GM13977 (cell line): ENCODE data around the gene ANKRD17.

ENCODE experiments used
- DNase-seq: peaks from one replicate; pipeline ENCODE4 v3.0.0; 2012; ENCODE audit warnings: low spot score
- CTCF ChIP-seq: IDR thresholded peaks from 2 replicates; pipeline ENCODE4 v1.5.1; 2012; ENCODE audit warnings: mild to moderate bottlenecking, control low read depth; ENCODE audit not compliant: insufficient read depth; ENCODE audit errors: extremely low read depth, missing control alignments
- in situ Hi-C: fragments of 300-500 bp; cut with MboI; formaldehyde crosslinking; loops from one replicate; pipeline ENCODE4 v1.12.0; 2022; ENCODE audit warnings: low sequenced_read_pairs, low pct_unique_long_range_greater_than_20kb, mixed read lengths, inconsistent platforms; ENCODE audit not compliant: unreplicated experiment

ANKRD17 gene

GRCh38 chr4:73092868-73093267 is 165.7 kb downstream of the ANKRD17 start:
- no peak for DNase-seq
- TF ChIP-seq CTCF, result no peak
- in situ Hi-C loops, result no loop called here

GRCh38 chr4:73090738-73091137 is 167.9 kb downstream of the ANKRD17 start:
- no peak for TF ChIP-seq CTCF
- in situ Hi-C loops, result no loop called here

GRCh38 chr4:73087871-73088270 is 170.7 kb downstream of the ANKRD17 start:
- in situ Hi-C loops, result no loop called here
- no peak for TF ChIP-seq CTCF
- DNase-seq, result no peak

More at GRCh38 chr4:73090738-73091137, 167.9 kb downstream of the ANKRD17 start:
- DNase-seq, result no peak

- no peak for DNase-seq
- in situ Hi-C loops, result no loop called here
- no peak for TF ChIP-seq CTCF
These were observed 172.3 kb downstream of the ANKRD17 start for GRCh38 chr4:73086095-73086868.

- no peak for DNase-seq
- no peak for TF ChIP-seq CTCF
- in situ Hi-C loops, result no loop called here
These were observed 177.8 kb downstream of the ANKRD17 start for GRCh38 chr4:73080789-73081188.

GRCh38 chr4:73075832-73076231 is 182.8 kb downstream of the ANKRD17 start:
- in situ Hi-C loops, result no loop called here
- no peak for DNase-seq

More at GRCh38 chr4:73075832-73076231, 182.8 kb downstream of the ANKRD17 start:
- TF ChIP-seq CTCF, result no peak
